ENCODE measurements around the gene ELL. TPM values are rescaled to one million over a fixed set of nuclear protein-coding genes. Genes with fewer than 3 reads are reported as not detected.

ELL gene
- total and polyA plus RNA-seq, 9 donors, result 1.6 to 22.3 (median 17.0) TPM

- intact Hi-C loops (cut with DNase I), result no loop called here
- H3K9me3 ChIP-seq, result no peaks in the 10 kb centered on the region
- TF ChIP-seq CTCF (IDR thresholded peaks at IDR 0.05), result no peak
- no peak for TF ChIP-seq POLR2A (IDR thresholded peaks at IDR 0.05)
- TF ChIP-seq EP300 (IDR thresholded peaks at IDR 0.05), result no peak
- H3K4me1 ChIP-seq (ENCODE audit: insufficient read depth), result peaks cover 18% of the 10 kb centered on the region
- WGBS, 3 donors, result 81 to 84% (median 81%) methylated on average over 17 of the region's 17 CpGs
- H3K36me3 ChIP-seq, result no peaks in the 10 kb centered on the region
- no peak overlapping the region for H3K4me3 ChIP-seq
- no peak overlapping the region for H3K27ac ChIP-seq
- H3K27me3 ChIP-seq, result no peaks in the 10 kb centered on the region
- DNase-seq, result no peak
Measured at GRCh38 chr19:18487576-18488402, 34.1 kb downstream of the ELL start.

GRCh38 chr19:18486746-18487145, 35.1 kb downstream of the ELL start:
- no peak for DNase-seq
- no peak for TF ChIP-seq EP300 (IDR thresholded peaks at IDR 0.05)
- TF ChIP-seq POLR2A (IDR thresholded peaks at IDR 0.05), result no peak
- TF ChIP-seq CTCF (IDR thresholded peaks at IDR 0.05), result no peak
- WGBS, 3 donors, result 84 to 90% (median 90%) methylated on average over 8 of the region's 8 CpGs
- no peak overlapping the region for H3K4me3 ChIP-seq
- peaks cover 11% of the 10 kb centered on the region for H3K4me1 ChIP-seq (ENCODE audit: insufficient read depth)
- H3K36me3 ChIP-seq, result no peaks in the 10 kb centered on the region
- no peak overlapping the region for H3K27ac ChIP-seq
- no peaks in the 10 kb centered on the region for H3K27me3 ChIP-seq
- intact Hi-C loops (cut with DNase I), result no loop called here
- H3K9me3 ChIP-seq, result no peaks in the 10 kb centered on the region

GRCh38 chr19:18484992-18485391, 36.9 kb downstream of the ELL start:
- H3K27me3 ChIP-seq, result no peaks in the 10 kb centered on the region
- intact Hi-C loops (cut with DNase I), result no loop called here
- H3K4me3 ChIP-seq, result no peak overlapping the region
- no peaks in the 10 kb centered on the region for H3K36me3 ChIP-seq
- no peaks in the 10 kb centered on the region for H3K9me3 ChIP-seq
- WGBS, 3 donors, result 93 to 99% (median 93%) methylated on average over 5 of the region's 5 CpGs
- H3K27ac ChIP-seq, result no peak overlapping the region
- no peak for DNase-seq
- H3K4me1 ChIP-seq (ENCODE audit: insufficient read depth), result peaks cover 16% of the 10 kb centered on the region
- TF ChIP-seq CTCF (IDR thresholded peaks at IDR 0.05) (no peak), POLR2A (IDR thresholded peaks at IDR 0.05) (no peak), EP300 (IDR thresholded peaks at IDR 0.05) (no peak)

- Histone ChIP-seq H3K36me3 (no peaks in the 10 kb centered on the region), H3K9me3 (no peaks in the 10 kb centered on the region), H3K27me3 (no peaks in the 10 kb centered on the region), H3K4me1 (ENCODE audit: insufficient read depth) (peaks cover 31% of the 10 kb centered on the region), H3K4me3 (no peak overlapping the region), H3K27ac (no peak overlapping the region)
- 73 to 81% (median 79%) methylated on average over 12 of the region's 12 CpGs for WGBS, 3 donors
- intact Hi-C loops (cut with DNase I), result no loop called here
- DNase-seq, result no peak
- TF ChIP-seq CTCF (IDR thresholded peaks at IDR 0.05) (no peak), EP300 (IDR thresholded peaks at IDR 0.05) (no peak), POLR2A (IDR thresholded peaks at IDR 0.05) (no peak)
Measured at GRCh38 chr19:18483119-18483890, 38.6 kb downstream of the ELL start.

Data from ovary (tissue), 9 donors.